Hindlimb muscle (tissue), 1 donor: ENCODE data around the gene FAM210A. TPM values are rescaled to one million over a fixed set of nuclear protein-coding genes. Genes with fewer than 3 reads are reported as not detected.

Experiments
- DNase-seq: peaks from one replicate; pipeline ENCODE4 v3.0.0-alpha.2; 2013
- polyA plus RNA-seq: library from polyadenylated mRNA; unstranded; fragments of 120-200 nt; gene quantifications from one replicate; pipeline ENCODE4 v1.2.1, GENCODE V29; 2013; ENCODE audit not compliant: insufficient read length

FAM210A gene
- polyA plus RNA-seq, 1 donor = 21.0 TPM

DNA sequence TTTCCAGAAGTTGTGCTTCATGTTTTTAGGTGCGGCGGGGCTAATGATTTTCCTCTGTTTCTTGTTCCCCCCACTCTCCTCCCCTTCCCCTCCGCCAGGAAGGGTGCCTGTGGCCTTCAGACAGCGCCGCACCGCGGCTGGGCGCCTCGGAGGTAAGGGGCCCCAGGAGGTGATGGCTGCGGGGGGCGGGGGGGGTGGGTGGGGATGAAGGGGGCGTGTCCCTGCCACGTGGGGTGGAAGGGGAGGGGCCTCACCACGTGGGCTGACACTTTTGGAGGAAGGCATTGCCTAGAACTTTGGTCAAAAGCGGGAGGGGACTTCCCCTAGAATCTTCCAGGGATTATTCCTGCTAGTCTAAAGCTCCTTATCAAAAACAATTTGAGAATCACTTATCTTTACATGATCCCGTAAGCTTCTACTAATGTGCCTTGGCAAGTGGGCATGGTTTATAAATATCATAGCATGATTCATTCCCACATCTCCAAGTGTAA is 83.1 kb downstream of the FAM210A start:
- DNase-seq = no peak

DNA sequence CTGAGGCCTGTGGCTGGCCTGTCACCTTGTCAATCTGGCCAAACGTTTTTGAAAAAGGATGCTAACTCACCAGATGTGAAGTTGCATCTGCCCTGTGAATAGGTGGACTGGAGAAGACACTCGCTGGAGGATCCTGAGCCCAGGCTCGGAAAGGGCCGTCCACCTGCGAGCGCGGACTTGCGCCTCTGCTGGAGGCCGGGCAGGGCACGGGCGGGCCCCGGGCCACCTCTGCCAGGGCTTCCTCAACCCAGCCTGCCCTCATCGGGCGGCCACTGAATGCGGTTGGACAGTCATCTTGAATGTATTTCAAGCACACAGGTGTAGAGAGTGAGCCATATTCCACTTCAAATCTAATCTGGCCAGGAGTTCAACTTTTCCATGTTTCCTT is 83.9 kb downstream of the FAM210A start:
- DNase-seq = no peak

DNA sequence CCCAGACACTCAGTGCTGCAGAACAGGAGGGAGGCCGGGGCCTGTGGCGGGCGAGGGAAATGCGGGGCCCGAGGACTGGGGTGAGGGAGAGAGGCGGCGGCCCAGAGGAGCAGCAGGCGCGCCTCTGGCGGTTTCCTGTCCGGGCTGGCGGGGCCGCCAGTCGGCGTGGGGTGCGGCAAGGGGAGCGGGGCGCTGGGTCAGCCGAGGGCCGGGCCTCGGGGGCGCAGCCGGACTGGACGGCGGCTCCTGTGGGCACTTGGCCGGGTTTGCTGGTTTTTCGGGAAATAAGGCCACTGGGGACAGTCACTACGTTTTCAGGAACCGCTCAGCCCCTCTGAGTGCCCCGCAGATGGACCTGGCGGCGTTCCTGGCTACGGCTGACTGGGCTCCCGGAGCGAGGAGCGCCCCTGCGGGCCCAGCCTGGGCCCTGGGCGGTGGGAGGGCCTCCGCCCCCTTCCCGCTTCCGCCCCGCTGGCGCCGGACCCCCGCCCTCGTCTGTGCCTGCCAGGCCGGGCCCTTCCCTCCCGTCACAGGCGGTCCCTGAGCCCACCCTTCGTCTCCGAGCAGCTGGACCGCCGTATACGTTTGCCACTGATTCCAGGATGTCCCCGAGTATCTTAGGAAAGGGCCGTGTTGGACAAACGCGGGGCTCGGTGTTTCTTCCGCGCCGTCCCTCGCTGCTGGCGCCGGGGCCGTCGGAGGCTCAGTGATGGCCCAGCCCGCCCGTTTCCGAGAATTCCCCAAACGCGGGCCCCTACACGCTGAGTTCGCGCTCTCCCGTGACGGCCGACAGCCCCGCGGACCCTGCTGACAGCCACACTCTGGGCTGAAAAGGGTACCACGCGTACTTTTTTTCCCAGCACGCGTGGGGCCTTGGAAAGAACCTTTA is 84.6 kb downstream of the FAM210A start:
- peak; percentile 56 for DNase-seq

DNA sequence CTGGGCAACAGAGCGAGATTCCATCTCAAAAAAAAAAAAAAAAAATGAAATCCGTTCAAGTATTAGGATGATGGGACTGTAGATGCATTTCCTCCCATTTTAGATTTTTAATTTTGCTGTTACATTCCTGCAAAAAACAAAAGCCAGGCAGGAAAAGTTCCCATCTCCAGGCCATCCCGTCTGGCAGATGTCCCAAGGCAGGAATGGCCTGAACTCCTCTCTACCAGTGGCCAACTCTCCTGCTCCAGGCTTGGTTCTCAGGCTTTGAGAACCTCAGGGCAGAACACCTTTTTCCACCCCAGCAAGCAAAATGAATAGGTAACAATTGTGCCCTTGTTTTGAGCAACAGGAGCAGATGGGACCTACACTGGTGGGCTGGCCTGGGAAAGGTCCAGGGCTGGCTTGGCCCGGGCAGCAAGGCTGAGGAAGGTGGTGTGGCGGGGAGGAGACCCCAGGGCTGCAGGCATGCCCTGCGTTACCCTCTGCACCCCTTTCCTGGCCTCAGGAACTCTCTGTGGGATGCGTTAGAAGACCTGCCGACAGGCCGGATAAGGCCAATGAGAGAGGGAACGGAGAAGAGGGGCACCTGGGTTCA is 86.0 kb downstream of the FAM210A start:
- DNase-seq = no peak

DNA sequence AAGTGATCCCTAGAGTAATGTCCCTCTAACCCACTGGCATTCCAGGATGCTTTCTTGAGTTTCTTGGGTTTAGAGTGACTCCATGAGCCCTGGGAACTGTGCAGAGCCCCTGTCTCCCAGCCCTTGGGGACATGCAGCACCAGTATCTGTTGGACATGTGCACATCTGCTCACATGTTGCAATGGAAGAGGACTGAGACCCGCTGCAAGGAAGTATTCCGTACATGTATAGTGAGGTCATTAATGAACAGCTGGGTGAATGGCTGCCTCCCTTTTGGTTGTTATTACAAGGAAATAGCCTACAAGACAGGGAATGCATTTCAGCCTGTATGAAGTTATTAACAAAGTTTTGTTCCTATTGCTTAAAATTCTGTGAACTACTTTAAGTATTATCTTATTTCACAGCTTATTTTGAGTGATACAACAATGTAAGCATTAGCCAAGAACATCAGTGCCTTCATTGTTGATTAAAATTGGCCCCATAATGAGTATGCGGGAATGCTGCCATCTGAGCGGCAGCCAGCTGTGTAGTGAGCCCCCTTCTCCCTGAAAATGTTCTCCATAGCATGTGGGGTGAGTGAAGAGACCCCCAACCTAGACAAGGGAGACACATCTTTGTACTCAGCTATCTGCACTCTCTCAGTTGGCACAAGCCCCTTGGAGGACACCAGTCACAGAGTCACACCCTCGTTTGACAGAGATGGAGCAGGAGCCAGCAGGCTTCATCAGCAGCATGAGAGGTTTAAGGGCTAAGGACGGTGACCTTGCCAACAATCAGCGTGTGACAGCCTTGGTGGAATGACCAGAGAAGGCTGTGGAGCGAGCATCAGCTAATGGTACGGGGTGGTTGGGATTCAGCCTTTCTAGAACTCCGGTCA is 87.4 kb downstream of the FAM210A start:
- no peak for DNase-seq

DNA sequence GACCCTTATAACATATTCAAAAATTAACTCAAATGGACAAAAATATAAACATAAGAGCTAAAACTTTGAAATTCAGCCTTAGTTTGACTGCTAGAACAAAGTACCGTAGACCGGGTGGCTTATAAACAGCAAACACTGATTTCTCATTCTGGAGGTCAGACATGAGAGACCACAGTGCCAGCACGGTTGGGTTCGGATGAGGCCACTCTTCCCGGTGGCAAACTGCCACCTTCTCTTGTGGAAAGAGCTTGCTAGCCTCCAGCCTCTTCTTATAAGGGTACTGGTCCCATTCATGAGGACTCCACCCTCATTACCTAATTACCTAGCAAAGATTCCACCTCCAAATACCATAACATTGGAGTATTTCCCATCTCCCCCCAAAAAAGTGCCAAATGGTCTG is 91.3 kb downstream of the FAM210A start:
- DNase-seq = no peak

DNA sequence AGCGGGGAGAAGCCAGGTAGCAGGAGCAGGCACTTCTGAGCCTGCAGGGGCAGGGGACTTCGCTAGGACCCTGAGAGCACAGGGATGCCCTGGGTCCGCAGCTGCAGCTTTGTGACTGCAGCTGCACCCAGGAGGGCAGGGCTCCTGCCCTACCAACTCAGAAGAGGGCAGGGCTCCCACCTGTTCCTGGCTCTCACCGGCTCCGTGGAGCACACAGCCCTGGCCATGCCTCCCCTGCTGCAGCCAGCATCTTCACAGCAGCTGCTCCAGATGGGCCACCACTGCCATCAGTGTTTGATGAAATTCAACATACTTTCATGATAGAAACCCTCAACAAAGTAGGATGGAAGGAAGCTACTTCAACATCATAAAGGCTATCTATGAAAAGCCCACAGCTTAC is 92.7 kb downstream of the FAM210A start:
- DNase-seq = no peak

DNA sequence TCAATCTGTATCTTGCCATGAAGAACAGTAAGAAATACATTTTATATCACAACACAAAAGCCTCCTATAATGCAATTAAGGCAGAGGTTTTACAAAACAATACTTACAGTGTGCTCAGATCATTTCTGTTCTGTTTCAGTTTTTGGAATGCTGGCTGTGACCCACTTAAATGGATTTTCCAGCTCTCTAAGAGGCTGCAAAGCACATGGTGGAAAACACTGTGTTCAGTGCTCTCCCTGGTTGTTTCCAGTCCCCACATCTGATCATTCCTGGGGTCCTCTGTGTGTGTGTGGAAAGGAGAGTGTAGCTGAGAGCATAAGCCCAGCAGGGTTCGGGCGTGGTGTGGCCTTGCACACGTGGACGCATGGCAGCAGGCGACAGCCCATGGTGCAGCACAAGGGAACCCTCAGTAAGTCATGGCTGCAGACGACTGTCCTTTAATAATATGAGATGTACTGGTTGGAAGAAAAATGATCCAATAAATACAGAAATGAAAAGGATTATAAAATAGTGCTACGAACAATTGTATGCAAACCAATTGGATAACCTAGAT is 95.6 kb downstream of the FAM210A start:
- DNase-seq = no peak

DNA sequence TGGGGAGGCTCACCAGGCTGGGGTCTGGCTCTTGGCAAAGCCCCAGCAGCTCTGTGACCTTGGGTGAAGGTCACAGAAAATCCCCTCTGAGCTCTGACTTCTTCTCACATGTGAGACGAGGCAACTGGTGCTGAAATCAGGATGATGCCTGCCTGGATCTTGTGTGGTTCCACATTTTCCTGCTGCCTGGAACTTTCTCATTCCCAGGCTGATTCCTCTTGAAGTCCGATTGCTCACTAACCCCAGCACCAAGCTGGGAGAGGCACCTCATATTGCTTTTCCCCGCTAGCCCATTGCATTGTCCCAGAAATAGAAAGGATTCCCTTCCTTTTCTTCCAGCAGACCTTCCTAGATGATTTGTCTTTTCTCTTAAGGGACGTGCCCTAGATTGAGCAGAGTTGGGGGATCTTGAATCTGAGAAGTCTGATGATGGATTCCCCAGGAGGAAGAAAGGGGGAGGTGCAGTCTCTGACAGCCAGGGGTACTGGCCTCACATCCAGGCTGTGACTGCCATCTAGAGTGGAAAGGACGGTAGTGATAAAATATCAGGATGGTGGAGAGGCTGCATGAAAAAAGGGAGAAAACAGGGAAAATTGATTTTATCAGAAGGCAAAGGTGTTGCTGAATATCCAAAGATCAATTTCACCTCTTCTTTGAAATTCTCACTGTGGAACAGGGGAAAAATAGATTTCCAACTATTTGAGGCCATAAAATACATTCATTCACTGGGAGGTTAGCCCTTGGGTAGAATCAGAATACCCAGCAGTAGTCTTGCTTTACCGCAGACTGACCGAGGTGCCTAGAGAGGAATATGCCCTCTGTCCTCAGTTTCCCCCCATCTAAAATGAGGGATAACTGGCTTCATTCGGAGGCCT is 96.3 kb downstream of the FAM210A start:
- DNase-seq = peak; percentile 79

DNA sequence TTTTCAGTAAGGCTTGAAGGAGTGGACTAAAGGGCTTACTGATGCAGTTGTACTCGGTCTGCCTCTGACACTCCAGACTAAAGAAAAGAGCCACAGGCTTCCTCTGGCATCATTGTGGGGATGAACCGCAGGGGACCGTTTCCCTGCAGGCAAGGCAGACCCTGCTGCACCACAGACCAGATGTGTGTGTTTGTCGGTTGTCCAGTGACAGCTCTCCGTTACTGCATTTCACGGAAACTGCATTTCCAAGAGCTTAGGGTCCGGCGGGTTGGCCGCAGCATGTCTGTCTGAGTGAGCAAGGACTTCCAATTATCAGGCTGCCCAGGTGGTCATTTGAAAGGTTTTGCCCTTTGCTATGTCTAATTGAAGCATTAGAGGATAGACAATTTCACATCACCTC is 98.1 kb downstream of the FAM210A start:
- no peak for DNase-seq

DNA sequence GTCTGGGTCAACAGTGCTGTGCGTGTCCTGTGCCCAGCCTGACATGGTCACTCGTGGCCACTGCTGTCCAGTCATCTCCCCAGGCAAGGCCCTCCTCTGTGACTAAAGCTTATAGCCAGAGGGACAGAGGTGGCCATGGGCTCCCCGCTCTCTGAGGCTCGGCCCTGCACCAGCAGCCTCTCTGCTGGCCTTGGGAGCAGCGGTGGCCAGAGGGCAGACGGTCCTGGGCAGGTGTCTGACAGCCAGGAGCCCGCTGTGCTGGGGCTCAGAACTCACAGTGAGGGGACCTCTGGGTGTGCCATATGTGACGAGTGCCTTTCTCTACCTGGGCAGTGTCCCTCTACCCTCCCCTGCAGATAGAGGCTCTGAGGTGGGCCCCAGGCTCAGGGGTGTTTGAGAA is 98.7 kb downstream of the FAM210A start:
- no peak for DNase-seq

DNA sequence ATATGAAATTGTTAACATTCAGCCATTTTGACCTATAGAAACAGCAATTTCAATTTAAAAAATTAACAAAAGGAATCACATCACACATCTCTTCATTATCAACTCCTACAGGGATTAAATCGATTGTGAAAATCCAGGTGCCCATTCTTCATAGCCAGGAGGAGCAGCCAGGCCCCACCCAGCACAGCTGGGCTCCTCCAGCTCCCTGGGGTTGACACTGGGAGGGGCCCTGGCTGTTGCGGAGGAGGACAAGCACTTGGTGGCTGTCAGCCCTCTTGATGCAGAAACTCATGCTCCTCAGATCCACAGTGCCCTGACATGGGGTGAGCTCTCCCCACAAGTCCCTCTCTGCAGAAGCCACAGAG is 99.8 kb downstream of the FAM210A start:
- no peak for DNase-seq

DNA sequence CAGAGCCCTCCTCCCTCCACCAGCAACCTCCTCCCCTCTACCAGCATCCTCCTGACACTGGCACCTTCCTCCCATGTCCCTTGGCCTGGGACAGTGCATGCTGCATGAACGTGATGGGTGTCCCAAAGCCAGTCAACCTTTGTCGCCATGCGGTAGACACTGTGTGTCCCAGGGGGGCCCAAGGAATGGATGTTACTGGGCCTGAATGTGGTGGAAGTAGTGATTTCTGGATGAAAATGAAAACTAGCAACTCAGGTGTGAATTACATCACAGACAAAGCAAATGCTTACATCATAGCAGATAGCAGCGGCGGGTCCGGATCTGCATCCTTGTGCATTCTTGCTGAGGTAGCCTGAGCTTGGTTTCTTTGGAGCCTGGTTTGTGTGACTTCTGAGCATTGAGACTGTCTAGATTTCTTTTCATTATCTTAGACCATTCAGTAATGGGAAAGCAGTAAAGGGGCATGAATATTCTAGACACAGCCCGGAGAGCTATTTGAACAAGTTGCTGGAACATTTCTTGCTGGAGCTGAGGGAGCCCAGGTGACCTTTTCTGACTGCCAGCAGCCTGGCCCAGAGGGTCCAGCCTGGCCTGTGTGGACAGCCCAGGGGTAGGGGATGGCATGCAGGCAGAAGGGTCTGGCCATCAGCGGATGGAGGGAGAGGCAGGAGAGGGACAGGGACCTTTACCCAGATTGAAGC is 100.4 kb downstream of the FAM210A start:
- DNase-seq = no peak

DNA sequence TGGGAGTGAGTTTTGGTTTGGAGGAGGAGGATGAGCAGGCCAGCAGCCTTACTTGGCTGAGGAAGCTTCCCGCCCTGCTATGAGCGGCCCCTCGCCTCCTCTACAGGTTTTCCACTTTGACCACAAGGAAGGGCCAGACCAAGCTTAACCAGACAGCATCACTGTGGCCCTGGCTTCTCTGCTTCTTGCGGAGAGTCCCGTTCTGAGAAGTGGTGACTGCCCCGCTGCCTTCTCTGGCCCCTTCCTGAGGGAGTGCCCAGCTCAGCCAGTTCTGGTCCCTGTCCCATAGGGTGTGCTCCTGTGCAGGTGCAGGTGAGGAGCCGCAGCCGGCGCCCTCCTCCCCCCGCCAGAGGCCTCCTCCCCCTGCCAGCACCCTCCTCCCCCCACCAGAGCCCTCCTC is 101.0 kb downstream of the FAM210A start:
- DNase-seq = no peak

DNA sequence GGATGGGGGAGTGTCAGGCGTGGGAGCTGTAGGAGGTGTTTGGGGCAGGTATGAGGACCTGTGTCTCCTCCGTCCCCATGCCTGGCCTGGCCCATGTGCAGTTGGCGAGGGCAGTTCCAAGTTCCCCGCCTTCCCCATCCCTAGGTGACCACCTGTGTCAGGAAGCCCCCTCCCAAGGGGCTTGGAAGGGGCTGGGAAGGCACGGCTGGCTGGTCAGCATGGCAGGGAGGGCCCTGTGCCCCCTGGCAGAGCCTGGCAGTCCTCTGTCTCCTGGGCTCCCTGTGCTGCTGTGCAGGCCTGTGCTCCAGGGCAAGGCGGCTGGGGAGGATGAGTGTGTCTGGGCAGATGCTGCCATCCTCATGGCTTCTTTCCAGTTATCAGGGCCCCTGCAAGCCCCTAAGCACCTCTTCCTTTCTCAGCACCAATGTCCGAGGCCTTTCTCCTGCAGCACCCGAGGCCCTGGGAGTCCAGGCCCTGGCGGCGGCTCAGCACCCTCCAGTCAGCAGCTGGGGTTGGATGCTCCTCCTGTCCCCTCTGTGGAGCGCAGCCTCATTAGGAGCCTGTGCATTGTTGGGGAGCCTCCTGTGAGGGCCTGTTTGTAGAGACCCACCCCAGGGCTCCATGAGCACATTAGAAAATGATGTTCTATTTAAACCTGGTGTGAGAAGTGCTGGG is 101.7 kb downstream of the FAM210A start:
- DNase-seq = no peak

DNA sequence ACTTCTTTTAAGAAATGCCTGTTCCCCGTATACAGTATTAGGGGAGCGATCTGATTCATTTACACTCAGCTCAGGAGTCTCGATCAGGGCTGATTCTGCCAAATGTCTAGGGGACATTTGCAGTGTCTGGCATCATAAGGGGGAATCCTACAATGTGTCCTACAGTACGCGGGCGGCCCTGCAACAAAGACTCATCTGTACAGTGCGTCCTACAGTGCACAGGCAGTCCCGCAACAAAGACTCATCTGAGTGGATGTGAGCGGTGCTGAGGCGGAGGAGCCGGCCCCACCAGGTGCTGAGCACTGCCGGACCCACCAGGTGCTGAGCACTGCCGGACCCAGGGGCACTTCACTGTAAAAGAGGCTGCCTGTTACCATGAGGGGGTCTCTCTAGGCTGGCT is 102.5 kb downstream of the FAM210A start:
- DNase-seq = no peak

DNA sequence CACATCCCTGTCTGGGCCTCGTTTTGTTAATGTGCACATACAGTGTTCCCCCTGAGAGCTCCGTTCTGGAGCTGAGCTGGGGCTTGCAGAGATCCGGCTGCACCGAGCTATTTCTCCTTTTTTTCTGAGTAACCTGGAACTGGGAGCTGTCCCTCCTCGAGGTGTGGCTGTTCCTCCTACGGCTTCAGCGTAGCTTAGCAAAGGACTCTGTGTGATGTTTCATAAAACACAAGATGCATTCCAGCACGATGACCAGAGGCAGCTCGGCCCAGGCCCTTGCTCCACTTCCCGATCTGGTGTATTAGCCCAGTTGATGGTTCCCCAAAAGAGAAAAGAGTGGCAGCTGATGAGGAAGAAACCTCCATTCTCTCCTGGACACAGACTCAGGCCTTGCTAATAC is 103.0 kb downstream of the FAM210A start:
- no peak for DNase-seq

DNA sequence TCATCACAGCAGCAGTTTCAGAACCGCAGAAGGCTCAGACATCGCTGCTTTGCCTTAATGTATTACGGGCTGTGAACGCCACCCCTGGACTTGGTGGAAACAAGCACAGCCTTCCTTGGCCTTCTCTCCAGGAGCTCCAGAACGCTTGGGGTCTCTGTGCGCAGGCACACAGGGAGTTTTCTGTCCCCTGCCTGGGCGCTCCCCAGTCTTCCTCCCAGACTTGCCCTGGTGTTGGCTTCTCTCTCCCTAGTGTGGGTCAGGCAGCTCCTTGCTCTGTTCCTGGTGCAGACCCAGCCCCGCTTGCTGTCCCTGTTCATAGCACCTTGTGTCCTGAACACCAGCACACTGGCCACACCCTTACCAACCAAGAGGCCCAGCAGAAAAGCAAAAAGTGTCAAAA is 103.6 kb downstream of the FAM210A start:
- DNase-seq = no peak

DNA sequence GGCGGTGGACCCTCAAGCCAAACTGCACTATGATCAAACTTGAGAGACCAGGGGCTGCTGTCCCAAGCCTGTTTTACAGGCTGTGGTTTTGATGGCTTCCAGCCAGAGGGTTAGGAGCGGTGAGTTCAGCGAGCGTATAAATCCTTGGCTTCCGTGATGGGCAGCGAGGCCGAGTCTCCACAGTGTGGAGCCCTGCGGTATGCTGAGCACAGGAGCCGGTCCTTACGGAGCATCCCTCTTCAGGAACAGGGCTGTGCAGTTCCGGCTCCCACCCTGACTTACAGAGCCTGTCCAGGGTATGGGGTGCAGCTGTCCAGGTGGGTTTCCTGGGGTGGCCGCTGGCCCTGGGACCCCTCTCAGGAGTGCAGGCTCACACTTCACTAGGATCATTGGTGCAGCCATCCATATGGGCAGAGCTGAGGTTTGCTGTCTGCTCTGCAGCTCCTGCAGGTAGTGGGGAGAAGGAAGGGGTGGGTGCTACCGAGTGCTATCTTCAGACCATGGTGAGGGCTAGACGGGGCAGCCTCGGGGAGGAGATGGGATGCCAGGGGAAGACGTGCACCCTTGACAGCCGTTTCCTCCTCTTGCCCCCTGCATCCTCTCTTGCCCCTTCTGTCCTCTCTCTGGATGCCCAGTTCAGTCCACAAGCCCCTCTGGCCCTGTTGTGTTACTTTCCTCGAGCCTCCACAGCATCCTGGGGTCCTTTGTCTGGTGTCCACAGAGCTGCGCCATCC is 104.3 kb downstream of the FAM210A start:
- no peak for DNase-seq

DNA sequence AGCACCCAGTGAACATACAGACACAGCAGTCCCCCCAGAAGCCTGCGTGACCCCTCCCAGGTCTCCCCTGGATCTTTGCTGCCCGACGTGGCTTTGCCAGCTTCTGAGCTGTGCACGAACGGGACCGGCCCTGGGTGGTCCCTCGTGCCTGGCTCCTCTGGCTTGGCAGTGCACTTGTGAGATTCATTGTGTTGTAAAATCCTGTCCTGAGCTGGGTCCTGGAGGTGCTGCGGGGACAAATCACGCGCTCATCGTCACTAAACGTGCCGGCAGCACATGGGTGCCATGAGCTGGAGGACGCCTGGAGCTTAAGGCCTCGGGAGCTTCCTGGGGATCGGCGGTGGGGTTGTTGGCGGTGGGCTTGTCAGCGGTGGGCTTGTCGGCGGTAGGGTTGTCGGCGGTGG is 104.9 kb downstream of the FAM210A start:
- no peak for DNase-seq
